ENCODE measurements around the gene ZNF276. TPM values are rescaled to one million over a fixed set of nuclear protein-coding genes. Genes with fewer than 3 reads are reported as not detected.
"Not testable (repeated sequence)": the region's sequence is repeated elsewhere in the genome, so short reads cannot be mapped to it uniquely, and the experiment has no call there.

Gene ZNF276
- total RNA-seq, 4 donors from 2014 or later, result 18.1 to 43.3 (median 34.1) TPM

GRCh38 chr16:89761304-89761922 is 40.1 kb downstream of the ZNF276 start:
- Histone ChIP-seq H3K36me3 (no peaks in the 10 kb centered on the region), H3K9me3 (no peaks in the 10 kb centered on the region), H3K27me3 (no peaks in the 10 kb centered on the region), H3K4me1 (no peaks in the 10 kb centered on the region), H3K4me3 (peak overlapping the region in 2 of 4 donors; percentile 13 to 35), H3K27ac (peak overlapping the region in 1 of 4 donors; percentile 0)
- WGBS, 2 donors, result 71 to 74% methylated on average over 17 of the region's 17 CpGs
- TF ChIP-seq CTCF (IDR thresholded peaks at IDR 0.05), result no peak
- TF ChIP-seq POLR2A (IDR thresholded peaks at IDR 0.05), result no peak
- no peak for DNase-seq
- intact Hi-C loops (cut with DNase I), result no loop called here

DNA sequence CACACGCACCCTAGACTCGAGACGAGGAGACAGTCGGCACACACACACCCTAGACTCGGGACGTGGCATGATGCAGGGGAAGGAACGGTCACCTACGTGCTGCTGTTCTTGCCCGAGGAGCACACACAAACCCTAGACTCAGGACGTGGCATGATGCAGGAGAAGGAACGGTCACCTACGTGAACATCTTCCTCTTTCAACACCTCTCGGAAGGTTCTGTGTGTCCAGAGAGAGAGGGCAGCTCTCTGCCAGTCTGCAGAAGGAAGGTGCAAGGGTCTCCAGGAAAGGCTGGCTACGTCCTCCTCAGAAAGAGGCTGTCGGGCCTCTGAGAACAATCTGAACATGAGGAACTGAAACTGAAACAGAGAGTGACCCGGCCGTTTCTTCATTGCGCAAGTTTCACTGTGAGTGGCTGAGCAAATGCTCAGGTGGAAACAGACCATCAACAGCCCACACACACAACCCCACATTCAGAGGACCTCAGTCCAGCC is 43.4 kb downstream of the ZNF276 start:
- peak; percentile 20 for DNase-seq
- peak overlapping the region; percentile 26 to 77 (median 56) for H3K27ac ChIP-seq
- H3K36me3 ChIP-seq, result peaks cover 0 to 5% (median 0%) of the 10 kb centered on the region in 3 donors
- no peaks in the 10 kb centered on the region for H3K4me1 ChIP-seq
- no peaks in the 10 kb centered on the region for H3K27me3 ChIP-seq
- 65 to 83% methylated on average over 10 to 18 of the region's 18 CpGs for WGBS, 2 donors
- no peak for TF ChIP-seq CTCF (IDR thresholded peaks at IDR 0.05)
- peak in 2 of 4 donors; percentile 13 to 42 for TF ChIP-seq POLR2A (IDR thresholded peaks at IDR 0.05)
- intact Hi-C loops (cut with DNase I), result no loop called here
- H3K4me3 ChIP-seq, result peak overlapping the region in 2 of 4 donors; percentile 16 to 49
- H3K9me3 ChIP-seq, result no peaks in the 10 kb centered on the region

GRCh38 chr16:89765292-89765830 is 44.0 kb downstream of the ZNF276 start:
- intact Hi-C loops (cut with DNase I), result no loop called here
- H3K36me3 ChIP-seq, result peaks cover 0 to 11% (median 0%) of the 10 kb centered on the region in 3 donors
- H3K27ac ChIP-seq, result peak overlapping the region; percentile 26 to 77 (median 56)
- H3K9me3 ChIP-seq, result no peaks in the 10 kb centered on the region
- H3K4me3 ChIP-seq, result peak overlapping the region in 1 of 4 donors; percentile 49
- no peaks in the 10 kb centered on the region for H3K4me1 ChIP-seq
- no peaks in the 10 kb centered on the region for H3K27me3 ChIP-seq
- DNase-seq, result no peak
- 72 to 89% methylated on average over 4 to 6 of the region's 10 CpGs for WGBS, 2 donors
- no peak for TF ChIP-seq POLR2A (IDR thresholded peaks at IDR 0.05)
- no peak for TF ChIP-seq CTCF (IDR thresholded peaks at IDR 0.05)

GRCh38 chr16:89770367-89770766 is 49.0 kb downstream of the ZNF276 start:
- no peaks in the 10 kb centered on the region for H3K9me3 ChIP-seq
- TF ChIP-seq CTCF (IDR thresholded peaks at IDR 0.05), result no peak
- no peak for TF ChIP-seq POLR2A (IDR thresholded peaks at IDR 0.05)
- 90 to 98% methylated on average over 7 of the region's 16 CpGs for WGBS, 2 donors
- no peak for DNase-seq
- H3K4me1 ChIP-seq, result no peaks in the 10 kb centered on the region
- peaks cover 0 to 27% (median 0%) of the 10 kb centered on the region in 3 donors for H3K36me3 ChIP-seq
- no peak overlapping the region for H3K27ac ChIP-seq
- no peak overlapping the region for H3K4me3 ChIP-seq
- no peaks in the 10 kb centered on the region for H3K27me3 ChIP-seq
- intact Hi-C loops (cut with DNase I), result no loop called here

- Histone ChIP-seq H3K4me3 (no peak overlapping the region), H3K27me3 (no peaks in the 10 kb centered on the region), H3K9me3 (no peaks in the 10 kb centered on the region), H3K36me3 (peaks cover 0 to 31% (median 0%) of the 10 kb centered on the region in 3 donors), H3K4me1 (no peaks in the 10 kb centered on the region), H3K27ac (no peak overlapping the region)
- TF ChIP-seq POLR2A (IDR thresholded peaks at IDR 0.05) (no peak), CTCF (IDR thresholded peaks at IDR 0.05) (no peak)
- DNase-seq, result no peak
- intact Hi-C loops (cut with DNase I), result no loop called here
- WGBS, 2 donors, result 96 to 100% methylated on average over 4 to 10 of the region's 13 CpGs
These were observed 53.9 kb downstream of the ZNF276 start for GRCh38 chr16:89775223-89775622.

GRCh38 chr16:89778211-89778610 is 56.9 kb downstream of the ZNF276 start:
- intact Hi-C loops (cut with DNase I); H3K9me3 ChIP-seq; H3K4me1 ChIP-seq; H3K27me3 ChIP-seq; H3K27ac ChIP-seq; DNase-seq; H3K4me3 ChIP-seq: not testable (repeated sequence)
- 74 to 81% methylated on average over 4 to 5 of the region's 5 CpGs for WGBS, 2 donors
- peaks cover 0 to 29% (median 0%) of the 10 kb centered on the region in 3 donors for H3K36me3 ChIP-seq
